Measurements from ENCODE around the gene GOLPH3L. TPM values are rescaled to one million over a fixed set of nuclear protein-coding genes. Genes with fewer than 3 reads are reported as not detected.
"Not testable (repeated sequence)": the region's sequence is repeated elsewhere in the genome, so short reads cannot be mapped to it uniquely, and the experiment has no call there.

GOLPH3L gene
- 1.4 TPM for total RNA-seq

DNA sequence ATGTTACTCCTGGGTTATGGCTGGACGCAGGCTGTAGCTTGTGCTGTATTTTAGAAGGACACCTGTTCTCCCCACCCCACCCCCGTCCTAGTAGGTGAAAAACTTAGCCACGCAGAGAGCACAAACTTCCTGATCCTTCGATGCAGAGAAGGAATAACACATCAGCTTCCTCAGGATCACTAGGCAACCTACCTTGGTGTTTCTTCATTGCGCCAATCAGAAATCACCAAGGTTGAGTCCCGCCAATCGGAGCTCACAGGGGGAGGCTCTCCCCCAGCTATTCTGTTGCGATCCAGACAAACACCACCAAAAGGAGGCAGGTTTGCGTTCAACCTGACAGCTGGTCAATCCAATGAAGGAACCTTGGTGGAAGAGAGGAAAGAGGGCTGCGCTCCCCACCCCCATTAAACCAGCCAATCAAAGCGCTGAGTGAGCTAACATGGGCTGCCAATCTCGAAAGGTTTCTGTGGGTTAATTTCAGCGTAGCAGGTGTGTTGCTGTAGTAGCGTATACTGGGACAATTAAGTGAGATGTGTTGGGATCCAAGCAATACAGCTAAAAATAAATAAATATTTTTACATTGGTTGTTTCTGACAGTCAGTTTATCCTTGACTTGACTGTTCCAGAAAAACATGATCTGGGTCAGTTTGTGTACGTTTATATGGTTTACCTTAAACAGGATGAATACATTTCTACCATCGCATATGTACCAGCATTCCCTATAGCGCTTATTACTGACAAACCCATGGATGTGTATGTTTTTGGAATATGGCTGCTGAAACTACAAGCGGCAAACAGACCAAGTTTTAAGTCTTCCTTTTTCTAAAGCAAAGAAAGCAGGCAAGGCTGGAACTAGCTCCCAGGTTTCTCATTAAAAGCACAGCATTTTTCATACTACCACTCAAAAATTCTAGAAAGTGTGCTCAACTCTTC lies at the start of gene GOLPH3L:
TSS of gene GOLPH3L (minus strand) at position 160 of the 933 bp plus-strand sequence. CDS start 2,316 bp downstream, outside the sequence.
- H3K4me1 ChIP-seq (ENCODE audit: insufficient read depth, low read length) = peaks cover 10% of the 10 kb centered on the region
- H3K27me3 ChIP-seq (ENCODE audit: insufficient read depth, low read length) = no peaks in the 10 kb centered on the region
- H3K4me3 ChIP-seq (ENCODE audit: low read length) = peak within 1 kb of the TSS; percentile 75
- H3K9me3 ChIP-seq (ENCODE audit: low read depth, low read length) = no peaks in the 10 kb centered on the region

DNA sequence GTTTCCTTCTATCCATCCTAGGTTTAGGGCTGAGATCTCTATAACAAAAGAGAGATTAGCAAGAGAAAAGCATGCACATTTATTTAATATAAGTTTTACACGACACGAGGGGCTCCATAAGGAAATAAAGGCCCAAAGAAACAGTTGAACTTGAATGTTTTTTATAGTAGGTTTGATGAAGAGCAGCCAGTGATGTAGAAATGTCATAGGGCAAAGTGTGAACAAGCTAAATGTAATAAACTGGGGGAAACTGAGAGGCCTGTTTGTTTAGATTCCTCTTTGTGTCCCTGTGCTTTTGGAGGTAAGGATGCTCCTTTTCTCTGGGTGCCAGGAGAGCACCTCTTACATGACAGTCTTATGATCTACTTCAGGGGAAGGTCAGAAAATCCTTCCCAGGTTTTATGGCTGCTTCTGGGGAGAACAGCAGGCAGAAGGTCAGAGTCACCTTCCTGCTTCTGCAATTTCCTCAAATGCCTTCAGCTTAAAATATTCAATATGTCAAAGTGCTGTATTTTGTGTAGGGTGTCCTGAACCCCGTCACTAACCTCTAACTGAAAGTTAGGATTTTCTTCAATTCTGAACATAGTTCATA lies 33.3 kb upstream of the GOLPH3L start:
- Histone ChIP-seq H3K4me3 (ENCODE audit: low read length) (no peak overlapping the region), H3K27me3 (ENCODE audit: insufficient read depth, low read length) (no peaks in the 10 kb centered on the region), H3K9me3 (ENCODE audit: low read depth, low read length) (no peaks in the 10 kb centered on the region), H3K4me1 (ENCODE audit: insufficient read depth, low read length) (no peaks in the 10 kb centered on the region)

DNA sequence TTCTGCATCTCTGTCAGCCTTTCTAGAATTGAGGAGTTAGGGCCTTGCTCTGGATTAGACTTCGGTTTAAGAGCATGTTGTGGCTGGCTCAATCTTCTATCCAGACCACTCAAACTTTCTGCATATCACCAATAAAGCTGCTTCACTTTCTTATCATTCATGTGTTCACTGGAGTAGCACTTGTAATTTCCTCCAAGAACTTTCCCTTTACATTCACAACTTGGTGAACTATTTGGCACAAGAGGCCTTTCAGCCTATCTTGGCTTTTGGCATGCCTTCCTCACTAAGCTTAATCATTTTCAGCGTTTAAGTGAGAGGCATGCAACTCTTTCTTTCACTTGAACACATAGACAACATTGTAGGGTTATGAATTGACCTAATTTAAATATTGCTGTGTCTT lies 27.4 kb upstream of the GOLPH3L start:
- Histone ChIP-seq H3K4me1 (ENCODE audit: insufficient read depth, low read length) (no peaks in the 10 kb centered on the region), H3K27me3 (ENCODE audit: insufficient read depth, low read length) (no peaks in the 10 kb centered on the region), H3K9me3 (ENCODE audit: low read depth, low read length) (no peaks in the 10 kb centered on the region), H3K4me3 (ENCODE audit: low read length) (no peak overlapping the region)

DNA sequence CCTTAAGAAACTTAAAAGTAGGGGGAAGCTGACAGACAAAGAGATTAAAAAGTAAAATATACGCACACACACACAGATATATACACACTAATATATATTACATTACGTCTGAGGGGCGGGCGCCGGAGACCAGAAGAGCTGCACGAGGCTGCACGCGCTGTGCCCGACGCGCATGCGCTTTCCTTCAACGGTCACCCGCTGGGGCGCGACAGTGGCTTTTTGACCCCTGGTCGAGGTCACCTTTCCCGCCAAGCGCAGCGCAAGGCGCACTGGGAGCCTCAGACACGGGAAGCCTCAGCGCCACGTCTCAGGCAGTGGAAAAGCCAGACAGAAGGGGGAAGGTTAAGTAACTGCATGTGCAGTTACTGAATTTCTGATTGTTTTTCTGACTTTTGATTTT lies 23.7 kb upstream of the GOLPH3L start, which contains the start of gene HORMAD1:
TSS of gene HORMAD1 (minus strand) at position 193 of the 400 bp plus-strand sequence. CDS start 1,390 bp downstream, outside the sequence.
- Histone ChIP-seq H3K9me3 (ENCODE audit: low read depth, low read length) (no peaks in the 10 kb centered on the region), H3K27me3 (ENCODE audit: insufficient read depth, low read length) (no peaks in the 10 kb centered on the region), H3K4me1 (ENCODE audit: insufficient read depth, low read length) (no peaks in the 10 kb centered on the region), H3K4me3 (ENCODE audit: low read length) (no peak within 1 kb of the TSS)

DNA sequence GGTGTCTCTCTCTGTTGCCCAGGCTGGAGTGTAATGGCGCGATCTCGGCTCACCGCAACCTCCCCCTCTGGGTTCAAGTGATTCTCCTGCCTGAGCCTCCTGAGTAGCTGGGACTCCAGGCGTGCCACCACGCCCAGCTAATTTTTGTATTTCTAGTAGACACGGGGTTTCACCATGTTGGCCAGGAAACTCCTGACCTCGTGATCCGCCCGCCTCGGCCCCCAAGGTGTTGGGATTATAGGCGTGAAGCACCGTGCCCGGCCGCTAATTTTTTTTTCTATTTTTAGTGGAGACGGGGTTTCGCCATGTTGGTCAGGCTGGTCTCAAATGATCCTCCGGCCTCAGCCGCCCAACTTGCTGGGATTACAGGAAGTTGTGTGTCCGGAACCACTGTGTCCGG lies 23.1 kb upstream of the GOLPH3L start:
- Histone ChIP-seq H3K4me1 (ENCODE audit: insufficient read depth, low read length) (no peaks in the 10 kb centered on the region), H3K4me3 (ENCODE audit: low read length) (no peak overlapping the region), H3K27me3 (ENCODE audit: insufficient read depth, low read length) (no peaks in the 10 kb centered on the region), H3K9me3 (ENCODE audit: low read depth, low read length) (no peaks in the 10 kb centered on the region)

DNA sequence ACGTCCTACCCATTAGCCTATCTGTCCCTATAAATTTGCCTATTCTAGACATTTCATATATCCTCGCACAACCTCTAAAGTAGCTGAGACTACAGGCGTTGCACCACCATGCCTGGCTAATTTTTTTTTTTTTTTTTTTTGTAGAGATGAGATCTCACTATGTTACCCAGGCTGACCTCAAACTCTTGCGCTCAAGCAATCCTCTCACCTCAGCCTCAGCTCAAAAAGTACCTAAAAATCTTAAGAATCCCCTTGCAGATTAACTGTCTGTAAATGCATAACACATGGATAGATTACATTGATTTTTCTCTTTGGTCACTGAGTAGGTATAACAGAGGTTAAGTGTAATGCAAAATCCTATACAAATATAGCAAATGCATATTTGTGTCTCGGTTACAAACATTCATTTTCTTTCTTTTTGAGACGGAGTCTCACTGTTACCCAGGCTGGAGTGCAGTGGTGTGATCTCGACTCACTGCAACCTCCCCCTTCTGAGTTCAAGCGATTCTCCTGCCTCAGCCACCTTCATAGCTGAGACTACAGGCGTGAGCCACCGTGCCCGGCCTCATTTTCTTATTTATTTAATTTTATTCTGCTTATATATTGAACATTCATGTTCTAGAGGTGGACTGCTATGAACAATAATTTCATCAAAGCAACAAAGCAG lies 21.4 kb upstream of the GOLPH3L start:
- Histone ChIP-seq H3K9me3 (ENCODE audit: low read depth, low read length) (no peaks in the 10 kb centered on the region), H3K4me1 (ENCODE audit: insufficient read depth, low read length) (no peaks in the 10 kb centered on the region), H3K4me3 (ENCODE audit: low read length) (no peak overlapping the region), H3K27me3 (ENCODE audit: insufficient read depth, low read length) (no peaks in the 10 kb centered on the region)

DNA sequence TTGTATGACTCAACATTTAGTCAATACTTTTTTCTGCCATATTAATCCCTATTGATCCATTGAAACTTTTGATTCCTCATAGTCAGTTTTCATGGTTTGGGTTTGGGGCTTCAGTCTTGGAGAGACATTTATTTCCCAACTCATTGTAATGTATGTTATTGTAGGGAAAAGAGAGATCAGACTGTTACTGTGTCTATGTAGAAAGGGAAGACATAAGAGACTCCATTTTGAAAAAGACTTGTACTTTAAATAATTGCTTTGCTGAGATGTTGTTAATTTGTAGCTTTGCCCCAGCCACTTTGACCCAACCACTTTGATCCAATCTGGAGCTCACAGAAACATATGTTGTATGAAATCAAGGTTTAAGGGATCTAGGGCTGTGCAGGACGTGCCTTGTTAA lies 12.1 kb upstream of the GOLPH3L start:
- not testable (repeated sequence) for H3K4me3 ChIP-seq (ENCODE audit: low read length); H3K9me3 ChIP-seq (ENCODE audit: low read depth, low read length); H3K4me1 ChIP-seq (ENCODE audit: insufficient read depth, low read length); H3K27me3 ChIP-seq (ENCODE audit: insufficient read depth, low read length)

DNA sequence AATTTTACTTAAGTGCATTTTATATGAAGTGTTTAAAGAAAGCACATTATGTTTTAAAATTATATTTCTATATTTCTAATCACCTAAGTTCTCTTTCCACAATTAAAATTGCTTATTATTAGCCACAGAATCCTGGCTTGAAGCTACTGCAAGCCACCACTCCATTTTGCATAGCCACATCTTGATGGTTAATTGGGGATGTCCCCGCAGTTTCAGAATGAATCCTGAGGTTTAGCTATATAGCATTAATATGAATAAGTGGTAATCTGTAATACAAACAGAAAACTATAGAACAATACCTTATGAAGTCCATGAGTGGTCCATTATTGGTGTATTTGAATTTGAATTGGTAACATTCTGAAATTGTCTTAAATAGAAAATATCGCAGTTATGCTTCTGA lies 11.6 kb upstream of the GOLPH3L start:
- Histone ChIP-seq H3K9me3 (ENCODE audit: low read depth, low read length) (no peaks in the 10 kb centered on the region), H3K4me3 (ENCODE audit: low read length) (no peak overlapping the region), H3K4me1 (ENCODE audit: insufficient read depth, low read length) (no peaks in the 10 kb centered on the region), H3K27me3 (ENCODE audit: insufficient read depth, low read length) (no peaks in the 10 kb centered on the region)

DNA sequence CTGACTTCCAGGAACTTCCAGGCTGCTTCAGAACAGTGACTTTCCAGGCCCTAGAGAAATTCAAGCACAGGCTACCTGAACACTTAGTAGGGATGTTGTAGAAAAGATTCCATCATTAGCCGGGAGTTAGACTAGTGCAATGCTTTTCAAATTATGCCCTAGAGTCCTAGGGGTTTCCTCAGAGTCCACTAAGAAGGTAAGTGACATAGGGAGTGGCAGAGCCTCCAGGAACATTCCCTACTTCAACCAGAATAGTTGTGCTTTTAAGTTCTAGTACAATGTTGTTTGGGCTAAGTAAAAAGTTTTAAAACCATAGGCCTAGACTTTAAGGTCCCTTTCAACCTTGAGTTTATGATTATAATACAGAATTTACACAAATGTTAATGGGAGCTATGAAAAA lies 9.1 kb upstream of the GOLPH3L start:
- Histone ChIP-seq H3K4me1 (ENCODE audit: insufficient read depth, low read length) (no peaks in the 10 kb centered on the region), H3K4me3 (ENCODE audit: low read length) (no peak overlapping the region), H3K9me3 (ENCODE audit: low read depth, low read length) (no peaks in the 10 kb centered on the region), H3K27me3 (ENCODE audit: insufficient read depth, low read length) (no peaks in the 10 kb centered on the region)

DNA sequence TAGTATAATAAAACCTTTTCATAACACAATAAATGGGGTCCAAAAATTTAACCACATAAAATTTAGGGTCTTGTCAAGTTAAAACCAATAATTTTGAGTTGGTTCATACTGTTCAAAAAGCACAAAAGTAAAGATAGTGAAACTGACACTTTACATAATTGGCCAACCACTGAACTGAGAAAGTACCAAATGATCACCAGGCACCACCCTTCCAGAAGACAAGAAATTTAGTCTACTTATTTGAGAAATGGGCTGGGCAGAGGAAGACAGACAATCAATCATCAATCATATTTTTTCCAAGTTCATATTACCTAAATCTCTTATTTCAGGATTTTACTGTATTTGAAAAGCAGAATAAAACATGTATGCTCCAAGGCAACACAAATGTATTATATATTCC lies 6.5 kb upstream of the GOLPH3L start:
- H3K9me3 ChIP-seq (ENCODE audit: low read depth, low read length) = no peaks in the 10 kb centered on the region

DNA sequence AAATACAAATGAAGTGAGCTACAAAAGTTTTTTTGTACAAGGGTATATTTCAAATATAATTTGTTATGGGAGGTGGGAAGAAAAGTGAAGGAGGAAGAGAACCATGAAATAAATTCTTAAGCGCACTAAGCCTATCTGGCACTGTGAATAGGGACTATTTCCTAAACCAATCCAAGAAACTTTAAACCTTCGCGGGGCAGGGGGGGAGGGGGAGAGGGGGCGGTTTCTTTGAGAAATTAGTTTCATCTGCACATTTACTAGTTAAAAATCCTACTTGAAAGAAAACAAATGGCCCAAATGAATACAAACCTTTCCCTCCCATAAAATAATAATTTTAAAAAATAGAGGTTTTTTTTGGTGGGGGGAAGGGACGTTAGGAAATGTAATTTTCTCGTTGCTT lies 364 bp downstream of the GOLPH3L start:
- H3K27me3 ChIP-seq (ENCODE audit: insufficient read depth, low read length) = no peaks in the 10 kb centered on the region
- H3K9me3 ChIP-seq (ENCODE audit: low read depth, low read length) = no peaks in the 10 kb centered on the region
- peak overlapping the region; percentile 75 for H3K4me3 ChIP-seq (ENCODE audit: low read length)
- H3K4me1 ChIP-seq (ENCODE audit: insufficient read depth, low read length) = peaks cover 10% of the 10 kb centered on the region

More for the DNA sequence above, 6.5 kb upstream of the GOLPH3L start:
- Histone ChIP-seq H3K4me3 (ENCODE audit: low read length) (no peak overlapping the region), H3K27me3 (ENCODE audit: insufficient read depth, low read length) (no peaks in the 10 kb centered on the region), H3K4me1 (ENCODE audit: insufficient read depth, low read length) (no peaks in the 10 kb centered on the region)

DNA sequence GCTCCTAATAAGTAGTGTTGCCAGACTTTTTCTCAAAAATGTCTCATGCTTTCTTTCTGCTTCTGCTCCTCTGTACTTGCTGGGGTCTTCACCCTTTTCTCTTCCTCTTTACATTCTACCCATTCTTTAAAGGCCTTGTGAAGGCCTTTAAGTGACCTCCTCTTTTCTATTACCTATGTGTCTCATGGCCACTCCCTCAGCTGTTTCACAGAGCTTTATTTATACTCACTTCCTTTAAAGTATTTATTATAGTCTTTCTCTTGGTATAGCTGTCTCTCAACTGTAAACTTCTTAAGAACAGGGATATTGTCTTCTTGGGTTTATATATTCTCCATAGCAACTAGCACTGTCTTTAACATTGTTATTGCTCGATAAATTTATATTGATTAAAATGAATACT lies 792 bp downstream of the GOLPH3L start:
- H3K9me3 ChIP-seq (ENCODE audit: low read depth, low read length) = no peaks in the 10 kb centered on the region
- H3K4me1 ChIP-seq (ENCODE audit: insufficient read depth, low read length) = peaks cover 10% of the 10 kb centered on the region
- no peaks in the 10 kb centered on the region for H3K27me3 ChIP-seq (ENCODE audit: insufficient read depth, low read length)
- no peak overlapping the region for H3K4me3 ChIP-seq (ENCODE audit: low read length)

DNA sequence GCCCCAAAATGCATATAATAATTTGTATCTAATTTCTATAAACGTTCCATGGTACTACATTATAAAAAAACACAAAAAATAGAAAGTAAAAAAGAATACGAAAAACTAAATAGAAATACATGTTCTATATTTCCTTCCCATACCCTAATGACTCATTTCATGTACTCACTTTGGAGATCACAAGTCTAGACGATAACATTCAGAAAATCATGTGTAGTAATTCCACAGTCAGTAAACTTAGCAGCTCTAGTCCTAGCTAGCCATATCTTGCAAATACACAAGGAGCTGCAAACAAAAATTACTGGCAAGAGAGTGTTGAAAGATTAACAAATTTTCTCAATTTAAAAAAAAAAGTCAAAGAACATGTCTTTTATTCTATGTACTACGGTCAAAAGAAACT lies 1.4 kb downstream of the GOLPH3L start:
- H3K4me3 ChIP-seq (ENCODE audit: low read length) = no peak overlapping the region

DNA sequence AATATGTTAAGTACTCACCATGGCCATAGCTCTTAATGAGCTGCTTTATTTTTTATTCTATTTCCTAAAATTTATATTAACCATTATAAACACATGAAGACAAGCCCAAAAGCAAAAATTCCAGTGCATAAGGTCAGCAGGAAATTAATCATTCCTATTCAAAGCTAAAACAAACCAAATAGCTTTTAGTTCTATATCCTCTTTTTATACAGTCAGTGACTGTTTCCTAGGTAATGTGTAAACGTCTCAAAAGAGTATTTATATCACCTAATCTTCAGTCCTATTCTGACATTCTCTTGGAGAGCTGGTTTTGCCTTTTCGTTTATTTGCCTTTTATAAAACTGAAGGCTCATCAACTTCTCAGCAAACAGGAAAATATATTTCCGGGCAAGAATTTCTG lies 4.2 kb downstream of the GOLPH3L start:
- no peaks in the 10 kb centered on the region for H3K9me3 ChIP-seq (ENCODE audit: low read depth, low read length)
- no peaks in the 10 kb centered on the region for H3K27me3 ChIP-seq (ENCODE audit: insufficient read depth, low read length)
- H3K4me3 ChIP-seq (ENCODE audit: low read length) = no peak overlapping the region
- H3K4me1 ChIP-seq (ENCODE audit: insufficient read depth, low read length) = peaks cover 9% of the 10 kb centered on the region

More for the DNA sequence above, 1.4 kb downstream of the GOLPH3L start:
- H3K9me3 ChIP-seq (ENCODE audit: low read depth, low read length) = no peaks in the 10 kb centered on the region
- H3K4me1 ChIP-seq (ENCODE audit: insufficient read depth, low read length) = peaks cover 10% of the 10 kb centered on the region
- H3K27me3 ChIP-seq (ENCODE audit: insufficient read depth, low read length) = no peaks in the 10 kb centered on the region

DNA sequence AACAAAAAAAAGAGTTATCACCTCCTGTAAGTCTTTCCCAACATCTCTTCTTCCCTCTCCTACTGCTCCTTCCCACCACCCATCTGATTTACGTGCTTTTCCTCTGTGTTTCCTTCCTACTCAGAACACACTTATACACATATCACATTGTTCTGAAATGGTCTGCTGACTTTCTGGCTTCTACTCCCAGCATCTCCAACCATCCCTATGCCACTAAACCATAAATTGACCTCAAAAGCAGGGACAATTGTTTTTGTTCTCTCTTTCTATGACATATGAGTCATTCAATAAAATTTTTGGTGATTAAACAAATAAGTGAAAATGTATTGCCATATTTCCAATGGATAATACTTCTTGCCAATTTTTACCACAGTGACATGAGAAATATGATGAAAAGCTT lies 8.2 kb downstream of the GOLPH3L start:
- Histone ChIP-seq H3K27me3 (ENCODE audit: insufficient read depth, low read length) (no peaks in the 10 kb centered on the region), H3K9me3 (ENCODE audit: low read depth, low read length) (no peaks in the 10 kb centered on the region), H3K4me3 (ENCODE audit: low read length) (no peak overlapping the region), H3K4me1 (ENCODE audit: insufficient read depth, low read length) (peaks cover 8% of the 10 kb centered on the region)
